ENCODE measurements around the gene CYP2W1. TPM values are rescaled to one million over a fixed set of nuclear protein-coding genes. Genes with fewer than 3 reads are reported as not detected.

CYP2W1 gene
- total RNA-seq, 1 donor from 2014 or later: not detected

GRCh38 chr7:1004018-1004852, 21.3 kb downstream of the CYP2W1 start:
- ChIA-PET POLR2A (interaction anchor here (0.6 to 2.9 kb wide), 12 partner anchors 10 to 1314 kb away, joined by 3 to 45 read pairs (median 4); no protein-coding TSS in a partner anchor), CTCF (interaction anchor here (0.7 to 2.1 kb wide), 4 partner anchors 11 to 61 kb away, joined by 3 to 18 read pairs (median 6); no protein-coding TSS in a partner anchor)
- H3K9me3 Mint-ChIP-seq: no peaks in the 10 kb centered on the region
- peak; percentile 81 for ATAC-seq (ENCODE audit: low read depth)
- peak overlapping the region; percentile 64 for H3K4me3 Mint-ChIP-seq
- intact Hi-C loops (cut with micrococcal nuclease): loop anchor here (1.0 to 5.0 kb wide), 4 partner anchors 20 to 58 kb away; partner anchors contain the start of genes COX19 and GPR146
- peak overlapping the region; percentile 70 for H3K27ac Mint-ChIP-seq
- peaks cover 38% of the 10 kb centered on the region for H3K4me1 Mint-ChIP-seq
- H3K36me3 Mint-ChIP-seq (ENCODE audit: low read depth): peaks cover 32% of the 10 kb centered on the region
- DNase-seq: peak; percentile 70
- TF ChIP-seq, protein P1, sequence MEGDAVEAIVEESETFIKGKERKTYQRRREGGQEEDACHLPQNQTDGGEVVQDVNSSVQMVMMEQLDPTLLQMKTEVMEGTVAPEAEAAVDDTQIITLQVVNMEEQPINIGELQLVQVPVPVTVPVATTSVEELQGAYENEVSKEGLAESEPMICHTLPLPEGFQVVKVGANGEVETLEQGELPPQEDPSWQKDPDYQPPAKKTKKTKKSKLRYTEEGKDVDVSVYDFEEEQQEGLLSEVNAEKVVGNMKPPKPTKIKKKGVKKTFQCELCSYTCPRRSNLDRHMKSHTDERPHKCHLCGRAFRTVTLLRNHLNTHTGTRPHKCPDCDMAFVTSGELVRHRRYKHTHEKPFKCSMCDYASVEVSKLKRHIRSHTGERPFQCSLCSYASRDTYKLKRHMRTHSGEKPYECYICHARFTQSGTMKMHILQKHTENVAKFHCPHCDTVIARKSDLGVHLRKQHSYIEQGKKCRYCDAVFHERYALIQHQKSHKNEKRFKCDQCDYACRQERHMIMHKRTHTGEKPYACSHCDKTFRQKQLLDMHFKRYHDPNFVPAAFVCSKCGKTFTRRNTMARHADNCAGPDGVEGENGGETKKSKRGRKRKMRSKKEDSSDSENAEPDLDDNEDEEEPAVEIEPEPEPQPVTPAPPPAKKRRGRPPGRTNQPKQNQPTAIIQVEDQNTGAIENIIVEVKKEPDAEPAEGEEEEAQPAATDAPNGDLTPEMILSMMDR (IDR thresholded peaks at IDR 0.05): no peak
- H3K27me3 Mint-ChIP-seq: no peaks in the 10 kb centered on the region

- no peaks in the 10 kb centered on the region for H3K9me3 Mint-ChIP-seq
- ChIA-PET POLR2A (interaction anchor here (1.5 to 2.9 kb wide), 2 partner anchors 13 to 18 kb away, joined by 8 to 45 read pairs; no protein-coding TSS in a partner anchor), CTCF (interaction anchor here (0.7 to 2.1 kb wide), 3 partner anchors 12 to 60 kb away, joined by 3 to 18 read pairs (median 8); no protein-coding TSS in a partner anchor)
- no peak for ATAC-seq (ENCODE audit: low read depth)
- intact Hi-C loops (cut with micrococcal nuclease): no loop called here
- H3K27ac Mint-ChIP-seq: no peak overlapping the region
- peaks cover 36% of the 10 kb centered on the region for H3K36me3 Mint-ChIP-seq (ENCODE audit: low read depth)
- H3K4me1 Mint-ChIP-seq: peaks cover 32% of the 10 kb centered on the region
- no peak overlapping the region for H3K4me3 Mint-ChIP-seq
- no peak for DNase-seq
- TF ChIP-seq, protein P1 (IDR thresholded peaks at IDR 0.05): no peak
- no peaks in the 10 kb centered on the region for H3K27me3 Mint-ChIP-seq
Measured at GRCh38 chr7:1005303-1005702, 22.3 kb downstream of the CYP2W1 start.

DNA sequence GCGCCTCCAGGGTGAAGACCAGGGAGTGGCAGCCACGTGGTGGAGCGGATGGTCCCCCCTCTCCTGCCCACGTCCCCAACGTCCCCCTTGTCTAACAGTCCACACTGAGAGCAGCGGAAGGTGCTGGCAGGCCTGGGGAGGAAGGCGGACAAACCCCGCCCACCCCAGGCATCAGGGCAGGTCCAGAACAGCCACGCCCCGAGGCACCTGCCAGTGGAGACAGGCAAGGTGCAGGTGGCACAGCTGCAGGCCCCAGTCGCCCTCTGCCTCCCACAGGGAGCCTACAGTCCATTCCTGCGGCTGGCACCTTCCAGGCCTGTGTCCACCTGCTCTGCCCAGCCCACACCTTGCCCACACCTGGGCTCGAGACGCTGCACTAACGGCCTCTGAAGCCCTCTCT, 24.9 kb downstream of the CYP2W1 start:
- POLR2A ChIA-PET: interaction anchor here (0.5 to 0.9 kb wide), 2 partner anchors 12 to 33 kb away, joined by 3 to 4 read pairs; no protein-coding TSS in a partner anchor
- intact Hi-C loops (cut with micrococcal nuclease): no loop called here
- Mint-ChIP-seq H3K27me3 (no peaks in the 10 kb centered on the region), H3K27ac (no peak overlapping the region), H3K4me1 (peaks cover 40% of the 10 kb centered on the region), H3K9me3 (no peaks in the 10 kb centered on the region), H3K4me3 (no peak overlapping the region), H3K36me3 (ENCODE audit: low read depth) (peaks cover 34% of the 10 kb centered on the region)
- no peak for ATAC-seq (ENCODE audit: low read depth)
- TF ChIP-seq, protein P1 (IDR thresholded peaks at IDR 0.05): no peak
- no peak for DNase-seq
- CTCF ChIA-PET: no interaction called here

DNA sequence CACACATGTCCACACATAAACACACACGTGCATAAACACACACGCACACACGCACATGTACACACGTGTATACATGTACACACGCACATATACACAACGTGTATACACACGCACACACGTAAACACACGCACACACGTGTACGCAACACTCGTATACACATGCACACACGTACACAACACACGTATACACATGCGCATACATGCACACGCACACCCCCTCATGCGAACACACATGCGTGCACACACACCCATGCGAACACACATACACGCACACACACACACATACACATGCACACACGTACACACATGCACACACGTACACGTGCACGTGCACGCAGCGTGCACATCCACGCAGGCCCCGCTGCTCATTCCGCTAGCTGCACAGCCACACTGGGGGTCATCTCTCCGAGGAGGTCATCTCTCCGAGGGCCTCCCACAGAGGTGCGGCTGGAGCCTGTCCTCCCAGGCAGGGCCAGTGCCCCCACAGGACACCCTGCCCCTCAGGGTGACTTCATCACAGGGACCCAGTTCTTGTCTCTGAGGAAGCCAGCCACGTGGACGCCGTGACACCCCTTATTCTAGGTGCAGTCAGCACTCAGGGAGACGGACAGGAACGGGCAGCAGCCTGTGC, 25.9 kb downstream of the CYP2W1 start:
- H3K9me3 Mint-ChIP-seq: no peaks in the 10 kb centered on the region
- no peak overlapping the region for H3K4me3 Mint-ChIP-seq
- ChIA-PET POLR2A (interaction anchor here (0.9 kb wide), 1 partner anchor 11 kb away, joined by 3 read pairs; no protein-coding TSS in a partner anchor), CTCF (no interaction called here)
- H3K27ac Mint-ChIP-seq: no peak overlapping the region
- H3K27me3 Mint-ChIP-seq: no peaks in the 10 kb centered on the region
- peaks cover 37% of the 10 kb centered on the region for H3K36me3 Mint-ChIP-seq (ENCODE audit: low read depth)
- H3K4me1 Mint-ChIP-seq: peaks cover 43% of the 10 kb centered on the region
- no peak for DNase-seq
- TF ChIP-seq, protein P1 (IDR thresholded peaks at IDR 0.05): no peak
- intact Hi-C loops (cut with micrococcal nuclease): no loop called here
- no peak for ATAC-seq (ENCODE audit: low read depth)

- no peaks in the 10 kb centered on the region for H3K27me3 Mint-ChIP-seq
- no peak for DNase-seq
- ATAC-seq (ENCODE audit: low read depth): no peak
- H3K27ac Mint-ChIP-seq: no peak overlapping the region
- CTCF ChIA-PET: no interaction called here
- intact Hi-C loops (cut with micrococcal nuclease): no loop called here
- peaks cover 39% of the 10 kb centered on the region for H3K4me1 Mint-ChIP-seq
- POLR2A ChIA-PET: no interaction called here
- TF ChIP-seq, protein P1 (IDR thresholded peaks at IDR 0.05): no peak
- H3K9me3 Mint-ChIP-seq: no peaks in the 10 kb centered on the region
- H3K36me3 Mint-ChIP-seq (ENCODE audit: low read depth): peaks cover 38% of the 10 kb centered on the region
- H3K4me3 Mint-ChIP-seq: no peak overlapping the region
Measured at GRCh38 chr7:1009747-1010146, 26.8 kb downstream of the CYP2W1 start.

All from activated B cell treated with CpG ODN at 0.5 μM for 24 hours (primary cell).